Activated naive CD8-positive, alpha-beta T cell treated with anti-CD3 and anti-CD28 coated beads for 36 hours (primary cell): ENCODE data around the gene GYG1. TPM values are rescaled to one million over a fixed set of nuclear protein-coding genes. Genes with fewer than 3 reads are reported as not detected.

Source experiments
- DNase-seq: peaks from one replicate; pipeline ENCODE4 v3.0.0; 2021
- H3K27ac Mint-ChIP-seq: one replicate; pipeline ENCODE4 v1.8.0; 2022; ENCODE audit warnings: mild to moderate bottlenecking, moderate library complexity, mixed read lengths
- H3K27me3 Mint-ChIP-seq: one replicate; pipeline ENCODE4 v1.8.0; 2022; ENCODE audit warnings: mild to moderate bottlenecking, mixed read lengths
- H3K36me3 Mint-ChIP-seq: one replicate; pipeline ENCODE4 v1.8.0; 2021; ENCODE audit warnings: mild to moderate bottlenecking, mixed read lengths
- H3K4me1 Mint-ChIP-seq: one replicate; pipeline ENCODE4 v1.8.0; 2021; ENCODE audit warnings: mixed read lengths
- H3K4me3 Mint-ChIP-seq: one replicate; pipeline ENCODE4 v1.8.0; 2022; ENCODE audit warnings: mild to moderate bottlenecking, moderate library complexity, mixed read lengths
- H3K9me3 Mint-ChIP-seq: one replicate; pipeline ENCODE4 v1.8.0; 2022; ENCODE audit warnings: mixed read lengths
- total RNA-seq, 2 experiments: library from RNA; stranded (reverse); gene quantifications; one replicate each; pipeline ENCODE4 v1.2.3, GENCODE V29; 2021

GYG1 gene
- total RNA-seq, 2 experiments from 2014 or later: 20.2 to 20.6 TPM

DNA sequence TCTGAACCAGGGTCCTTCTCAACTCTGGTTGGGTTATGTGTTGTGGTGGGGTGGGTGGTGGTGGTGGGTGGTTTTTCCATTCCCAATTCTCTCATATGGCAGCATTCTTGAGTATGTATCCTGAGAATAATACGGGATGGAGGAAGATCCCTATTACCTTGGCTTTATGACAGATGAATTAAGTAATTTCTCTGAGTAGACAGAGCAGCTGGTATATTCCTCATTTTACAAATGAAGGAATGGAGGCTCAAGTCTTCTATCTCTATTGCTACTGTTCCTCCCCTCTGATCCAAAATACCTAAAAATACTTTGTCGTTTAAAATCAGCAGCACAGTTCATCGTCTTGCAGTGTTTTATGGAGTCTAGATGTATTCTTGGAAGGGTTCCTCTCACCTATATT is 10.4 kb downstream of the GYG1 start:
- peaks cover 23% of the 10 kb centered on the region for H3K4me1 Mint-ChIP-seq

DNA sequence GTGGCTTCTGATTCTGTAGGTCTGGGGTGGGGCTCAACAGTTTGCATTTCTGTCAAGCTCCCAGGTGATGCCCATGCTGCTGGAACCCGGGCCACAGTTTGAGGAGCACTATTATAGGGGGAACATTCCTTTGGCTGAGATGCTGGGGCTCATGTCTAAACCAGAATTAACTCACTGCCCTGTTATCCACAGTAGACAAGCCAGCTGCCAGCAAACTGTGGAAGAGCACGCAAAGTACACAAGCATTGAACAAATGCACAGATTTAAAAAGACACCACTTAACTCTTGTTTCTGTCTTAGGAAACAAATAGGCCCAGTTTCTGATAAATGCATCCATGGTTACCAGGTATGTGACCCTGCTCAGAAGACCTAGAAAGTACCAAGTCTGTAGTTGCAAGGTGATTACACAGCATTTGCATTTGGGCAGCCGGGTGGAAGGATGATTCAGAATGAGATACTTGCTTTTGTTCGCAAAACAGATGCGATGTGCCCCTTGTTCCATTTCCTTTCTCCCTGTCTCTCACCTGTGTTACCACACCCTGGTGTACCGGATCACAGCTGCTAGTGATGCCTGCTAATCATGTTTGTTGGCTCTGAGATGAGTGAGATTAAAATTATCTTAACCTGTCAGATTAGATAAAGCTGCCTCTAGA is 12.4 kb downstream of the GYG1 start:
- Mint-ChIP-seq H3K4me1 (peaks cover 15% of the 10 kb centered on the region), H3K9me3 (no peaks in the 10 kb centered on the region), H3K36me3 (peaks cover 22% of the 10 kb centered on the region), H3K27me3 (no peaks in the 10 kb centered on the region), H3K4me3 (no peak overlapping the region), H3K27ac (no peak overlapping the region)
- DNase-seq: no peak

More for the DNA sequence above, 10.4 kb downstream of the GYG1 start:
- Mint-ChIP-seq H3K36me3 (peaks cover 16% of the 10 kb centered on the region), H3K27ac (no peak overlapping the region), H3K4me3 (no peak overlapping the region), H3K27me3 (no peaks in the 10 kb centered on the region), H3K9me3 (no peaks in the 10 kb centered on the region)
- no peak for DNase-seq

DNA sequence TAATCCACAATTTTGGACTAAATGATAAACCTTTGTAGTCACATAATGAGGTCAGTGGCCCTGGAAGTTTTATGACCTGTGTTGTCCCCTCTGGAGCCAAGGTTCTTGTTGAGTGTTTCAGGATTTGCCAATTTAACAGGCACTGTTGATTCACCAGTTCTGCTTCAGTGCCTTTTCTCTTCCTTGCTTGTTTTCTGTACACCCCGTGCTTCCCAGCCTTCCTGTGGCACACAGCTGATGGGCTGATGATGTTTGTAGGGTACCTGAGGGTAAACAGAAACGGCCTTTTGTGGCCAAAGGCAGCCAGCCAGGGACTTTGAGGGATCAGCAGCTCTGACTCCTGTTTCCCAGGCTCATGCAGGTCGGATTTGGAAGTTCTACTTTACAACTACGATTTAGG is 13.3 kb downstream of the GYG1 start:
- H3K27me3 Mint-ChIP-seq: no peaks in the 10 kb centered on the region
- no peak overlapping the region for H3K4me3 Mint-ChIP-seq
- no peak overlapping the region for H3K27ac Mint-ChIP-seq
- H3K4me1 Mint-ChIP-seq: peaks cover 11% of the 10 kb centered on the region
- peaks cover 24% of the 10 kb centered on the region for H3K36me3 Mint-ChIP-seq
- DNase-seq: no peak
- H3K9me3 Mint-ChIP-seq: no peaks in the 10 kb centered on the region

DNA sequence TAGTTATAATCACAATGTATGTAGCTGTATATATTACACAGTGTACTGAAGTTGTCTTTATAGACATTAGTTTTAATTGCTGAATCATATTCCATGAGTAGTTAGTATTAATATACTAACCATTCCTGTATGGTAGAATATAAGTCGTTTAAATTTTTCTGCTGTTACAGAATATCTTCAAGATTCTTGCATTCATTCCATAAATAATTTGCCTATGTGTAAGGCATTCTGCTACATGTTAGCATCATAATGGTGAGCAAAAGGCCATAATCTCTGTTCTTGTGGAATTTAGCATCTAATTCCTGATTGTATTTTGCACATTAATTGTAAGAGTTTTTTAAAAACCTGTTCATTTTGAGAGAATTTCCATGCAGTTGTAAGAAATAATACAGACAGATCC is 14.1 kb downstream of the GYG1 start:
- Mint-ChIP-seq H3K27me3 (no peaks in the 10 kb centered on the region), H3K4me3 (no peak overlapping the region), H3K27ac (no peak overlapping the region), H3K9me3 (no peaks in the 10 kb centered on the region), H3K4me1 (peaks cover 12% of the 10 kb centered on the region), H3K36me3 (peaks cover 23% of the 10 kb centered on the region)
- no peak for DNase-seq

DNA sequence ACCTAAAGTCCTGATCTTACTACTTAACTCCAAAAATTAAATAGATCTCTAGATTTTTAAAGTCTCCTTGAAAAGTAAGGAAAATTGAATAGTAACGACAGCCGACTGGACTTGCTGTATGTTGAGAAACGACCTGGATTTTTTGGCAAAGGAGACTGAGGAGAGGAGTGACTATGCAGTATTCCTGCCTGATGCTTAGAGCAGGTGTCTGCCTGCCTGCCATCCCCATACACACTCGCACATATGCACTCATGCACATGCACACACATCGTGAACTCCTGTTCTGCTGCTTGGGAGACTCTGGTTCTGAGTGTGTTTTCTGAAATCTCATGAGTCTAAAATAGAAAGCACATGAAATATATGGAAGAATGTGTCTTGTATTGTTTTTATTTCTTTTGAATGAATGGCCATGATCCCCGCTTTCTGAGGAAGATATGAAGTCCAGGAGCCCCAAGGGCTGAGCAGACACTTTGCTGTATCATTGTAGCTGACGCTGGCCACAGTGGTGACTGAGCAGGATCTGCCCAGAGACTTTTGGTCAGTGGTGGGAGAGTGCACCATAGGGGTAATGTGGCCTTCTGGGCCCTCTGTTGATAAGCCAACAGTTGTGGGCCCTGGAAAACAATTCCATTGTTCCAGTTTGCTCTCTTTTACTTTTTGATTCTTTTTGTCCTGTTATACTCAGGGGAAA is 16.4 kb downstream of the GYG1 start:
- Mint-ChIP-seq H3K4me3 (no peak overlapping the region), H3K27me3 (no peaks in the 10 kb centered on the region), H3K9me3 (no peaks in the 10 kb centered on the region), H3K27ac (no peak overlapping the region), H3K36me3 (peaks cover 30% of the 10 kb centered on the region), H3K4me1 (peaks cover 12% of the 10 kb centered on the region)
- DNase-seq: no peak

DNA sequence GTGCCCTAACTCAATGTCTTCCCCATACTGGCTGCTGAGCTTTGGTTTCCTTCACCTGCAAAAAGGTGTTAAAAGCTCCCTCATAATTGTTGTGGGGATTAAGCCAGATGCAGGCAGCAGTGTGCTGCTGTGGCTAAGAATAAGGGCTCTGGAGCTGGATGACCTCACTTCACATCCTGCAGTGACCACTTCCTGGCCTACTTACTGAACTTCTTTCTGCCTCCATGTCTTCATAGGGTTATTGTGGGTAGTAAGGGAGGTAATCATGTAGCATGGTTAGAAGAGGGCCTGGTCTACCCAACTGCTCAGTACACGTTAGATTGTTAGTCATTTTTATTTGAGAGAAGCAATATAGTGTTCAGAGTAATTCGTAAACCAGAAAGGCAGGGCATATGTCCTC is 18.4 kb downstream of the GYG1 start:
- Mint-ChIP-seq H3K36me3 (peaks cover 33% of the 10 kb centered on the region), H3K9me3 (no peaks in the 10 kb centered on the region), H3K27ac (no peak overlapping the region), H3K27me3 (no peaks in the 10 kb centered on the region), H3K4me3 (no peak overlapping the region), H3K4me1 (peaks cover 7% of the 10 kb centered on the region)
- peak; percentile 12 for DNase-seq

DNA sequence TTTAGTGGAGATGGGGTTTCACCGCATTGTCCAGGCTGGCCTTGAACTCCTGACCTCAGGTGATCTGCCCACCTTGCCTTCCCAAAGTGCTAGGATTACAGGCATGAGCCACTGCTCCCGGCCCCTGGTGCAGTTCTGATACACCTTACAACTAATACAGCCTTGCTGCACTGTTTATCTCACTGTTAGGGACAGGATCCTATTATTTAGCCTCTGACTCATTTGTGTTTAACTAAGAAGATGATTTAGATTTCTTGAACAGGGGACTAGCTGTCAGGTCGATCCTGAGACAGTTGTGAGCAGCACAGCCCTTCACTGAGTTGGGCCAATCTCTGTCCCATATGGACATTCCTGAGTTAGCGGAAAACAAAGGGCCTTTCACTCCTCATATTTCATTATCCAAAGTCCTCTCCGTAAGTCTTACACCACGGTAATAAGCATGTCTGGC is 19.2 kb downstream of the GYG1 start:
- Mint-ChIP-seq H3K27ac (no peak overlapping the region), H3K36me3 (peaks cover 37% of the 10 kb centered on the region)

DNA sequence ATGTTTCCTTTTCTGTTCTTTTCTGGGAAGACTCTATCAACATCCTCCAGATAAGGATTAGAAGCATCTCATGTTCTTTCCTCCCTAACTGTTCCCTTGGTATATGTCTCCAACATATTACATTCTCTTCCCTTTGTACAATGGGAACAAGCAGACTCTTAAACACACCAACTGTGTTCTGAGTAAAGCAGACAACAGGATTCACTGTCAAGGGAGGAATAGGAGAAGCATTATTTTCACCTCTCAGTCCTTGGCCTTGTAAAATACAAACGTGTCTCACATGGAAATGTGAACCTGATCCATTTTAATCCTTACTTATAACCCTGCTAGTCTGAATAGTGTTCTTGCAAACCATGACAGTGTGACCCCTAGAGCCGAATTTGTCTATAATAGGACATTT is 19.6 kb downstream of the GYG1 start:
- Mint-ChIP-seq H3K27me3 (no peaks in the 10 kb centered on the region), H3K36me3 (peaks cover 40% of the 10 kb centered on the region), H3K27ac (no peak overlapping the region), H3K9me3 (no peaks in the 10 kb centered on the region), H3K4me1 (peaks cover 7% of the 10 kb centered on the region), H3K4me3 (no peak overlapping the region)
- no peak for DNase-seq

More for the DNA sequence above, 19.2 kb downstream of the GYG1 start:
- Mint-ChIP-seq H3K27me3 (no peaks in the 10 kb centered on the region), H3K4me3 (no peak overlapping the region), H3K9me3 (no peaks in the 10 kb centered on the region), H3K4me1 (peaks cover 7% of the 10 kb centered on the region)
- DNase-seq: no peak

DNA sequence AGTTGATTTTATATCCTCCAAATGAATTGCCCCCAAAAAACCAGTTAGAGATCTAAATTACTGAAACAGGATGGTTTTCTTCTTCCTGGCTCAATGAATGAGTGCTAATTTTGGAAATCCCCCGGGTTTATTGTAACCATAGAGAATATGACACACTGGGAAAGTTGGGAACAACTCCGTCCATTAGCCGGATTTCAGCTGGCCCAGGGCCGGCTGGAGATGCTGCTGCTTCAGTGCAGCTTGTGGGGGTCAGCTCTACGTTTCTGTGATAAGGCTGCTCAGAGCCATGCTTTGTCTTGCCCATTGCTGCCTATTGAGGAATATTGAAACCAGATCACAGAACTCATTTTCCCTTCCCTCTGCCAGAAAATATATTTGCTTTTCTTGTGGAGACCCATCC is 20.3 kb downstream of the GYG1 start:
- H3K9me3 Mint-ChIP-seq: no peaks in the 10 kb centered on the region
- no peak for DNase-seq
- H3K4me3 Mint-ChIP-seq: no peak overlapping the region
- H3K36me3 Mint-ChIP-seq: peaks cover 40% of the 10 kb centered on the region
- no peak overlapping the region for H3K27ac Mint-ChIP-seq
- no peaks in the 10 kb centered on the region for H3K27me3 Mint-ChIP-seq
- H3K4me1 Mint-ChIP-seq: peaks cover 10% of the 10 kb centered on the region

DNA sequence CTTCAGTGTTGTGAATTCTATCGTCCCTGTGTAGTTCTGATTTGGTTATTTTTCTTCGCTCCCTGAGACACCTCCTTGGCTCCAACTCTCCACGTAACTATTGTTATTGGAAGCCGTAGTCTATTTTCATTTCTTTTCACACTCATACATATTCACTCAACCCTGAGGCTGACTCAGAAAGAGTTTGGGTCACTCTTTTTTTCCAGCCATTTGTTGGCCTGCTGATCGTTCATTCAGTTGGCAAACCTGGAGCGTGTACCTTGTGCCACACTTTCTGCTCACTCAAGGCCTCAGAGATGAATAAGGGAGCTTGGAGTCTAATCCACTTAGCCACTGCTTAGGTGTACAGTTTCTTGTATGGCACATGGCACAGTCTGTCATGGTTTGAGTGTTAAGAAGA is 22.4 kb downstream of the GYG1 start:
- H3K4me3 Mint-ChIP-seq: no peak overlapping the region
- peaks cover 10% of the 10 kb centered on the region for H3K4me1 Mint-ChIP-seq
- H3K36me3 Mint-ChIP-seq: peaks cover 31% of the 10 kb centered on the region
- no peaks in the 10 kb centered on the region for H3K27me3 Mint-ChIP-seq
- H3K27ac Mint-ChIP-seq: no peak overlapping the region
- DNase-seq: no peak
- no peaks in the 10 kb centered on the region for H3K9me3 Mint-ChIP-seq

DNA sequence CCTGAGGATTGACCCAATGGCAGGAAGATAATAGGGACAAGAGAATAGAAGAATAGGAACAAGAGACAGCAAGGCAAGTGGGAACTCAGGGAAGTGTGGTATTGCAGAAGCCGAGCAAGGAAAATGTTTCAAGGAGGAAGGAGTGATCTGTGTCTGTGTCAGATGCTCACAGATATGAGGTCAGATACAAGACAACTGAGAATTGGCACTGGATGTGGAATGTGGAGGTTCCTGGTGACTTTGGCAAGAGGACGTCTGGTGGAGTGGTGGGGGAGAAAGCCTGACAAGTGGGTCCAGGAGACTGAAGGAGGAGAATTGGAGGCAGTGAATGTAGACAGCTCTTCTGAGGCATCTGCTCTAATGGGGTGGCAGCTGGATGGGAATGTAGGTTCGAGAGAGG is 24.1 kb downstream of the GYG1 start:
- Mint-ChIP-seq H3K27ac (no peak overlapping the region), H3K27me3 (no peaks in the 10 kb centered on the region), H3K4me1 (peaks cover 2% of the 10 kb centered on the region), H3K9me3 (no peaks in the 10 kb centered on the region), H3K36me3 (peaks cover 24% of the 10 kb centered on the region), H3K4me3 (no peak overlapping the region)
- no peak for DNase-seq

DNA sequence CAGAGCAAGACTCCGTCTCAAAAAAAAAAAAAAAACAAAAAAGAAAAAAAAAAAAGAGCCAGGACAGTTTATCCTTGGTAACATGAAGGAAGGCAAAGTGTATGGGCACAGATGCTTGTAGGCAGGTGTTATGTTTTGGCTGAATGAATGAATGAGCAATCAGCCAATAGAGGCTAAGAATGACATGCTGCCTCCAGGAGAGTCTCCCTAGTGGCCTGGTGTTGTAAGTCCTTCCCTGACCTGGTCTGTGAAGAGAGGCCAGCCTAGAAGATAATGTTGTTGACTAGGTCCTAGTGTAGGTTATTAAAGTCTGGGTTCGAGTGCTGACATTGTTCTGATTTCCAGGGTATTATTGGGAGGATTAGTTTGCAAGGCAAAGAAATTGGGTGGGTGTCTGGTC is 24.9 kb downstream of the GYG1 start:
- peaks cover 6% of the 10 kb centered on the region for H3K4me1 Mint-ChIP-seq
- H3K27me3 Mint-ChIP-seq: no peaks in the 10 kb centered on the region
- H3K4me3 Mint-ChIP-seq: no peak overlapping the region
- peaks cover 18% of the 10 kb centered on the region for H3K36me3 Mint-ChIP-seq
- DNase-seq: no peak
- no peaks in the 10 kb centered on the region for H3K9me3 Mint-ChIP-seq
- H3K27ac Mint-ChIP-seq: no peak overlapping the region

DNA sequence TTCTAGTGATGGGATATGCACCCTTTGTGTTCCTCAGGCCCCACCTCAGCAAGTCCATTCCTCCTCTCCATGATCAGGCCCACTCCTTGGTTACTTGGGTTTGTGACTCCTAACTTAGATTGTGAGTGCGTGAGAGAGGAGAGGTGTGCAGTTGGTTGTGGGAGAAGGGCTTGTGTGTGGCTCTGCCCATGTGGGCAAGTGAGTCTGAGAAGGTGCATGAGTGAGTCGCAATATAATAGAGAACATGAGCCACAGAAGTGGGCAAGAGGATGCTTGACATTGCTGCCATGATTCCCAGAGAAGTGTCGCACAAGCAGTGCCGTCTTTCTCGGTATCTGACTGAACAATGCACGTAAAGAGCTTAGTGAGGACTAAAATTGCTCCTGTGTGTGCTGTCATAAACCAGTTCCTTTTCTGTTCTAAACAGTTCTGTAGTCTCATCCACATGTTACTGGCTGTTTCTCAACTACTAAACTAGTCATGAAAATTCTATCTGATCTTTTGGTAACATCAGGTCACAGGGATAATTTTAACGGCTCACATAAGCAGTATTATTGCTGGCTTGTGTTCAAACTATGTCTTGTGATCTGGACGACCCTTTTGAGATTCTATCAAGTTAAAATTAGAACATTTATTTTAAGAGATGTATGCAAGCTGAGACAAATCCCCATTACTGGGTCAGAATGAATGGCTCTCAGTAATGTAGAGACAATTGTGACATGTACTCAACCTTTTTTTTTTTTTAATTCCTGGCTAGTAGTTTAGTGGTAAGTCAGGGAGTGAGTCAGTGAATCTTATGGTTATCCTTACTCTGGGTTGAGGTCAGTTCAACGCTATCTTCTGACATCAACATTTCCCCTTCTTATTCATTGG is 25.6 kb downstream of the GYG1 start:
- Mint-ChIP-seq H3K27me3 (no peaks in the 10 kb centered on the region), H3K4me1 (peaks cover 6% of the 10 kb centered on the region), H3K36me3 (peaks cover 18% of the 10 kb centered on the region), H3K27ac (no peak overlapping the region), H3K9me3 (no peaks in the 10 kb centered on the region), H3K4me3 (no peak overlapping the region)
- DNase-seq: no peak

DNA sequence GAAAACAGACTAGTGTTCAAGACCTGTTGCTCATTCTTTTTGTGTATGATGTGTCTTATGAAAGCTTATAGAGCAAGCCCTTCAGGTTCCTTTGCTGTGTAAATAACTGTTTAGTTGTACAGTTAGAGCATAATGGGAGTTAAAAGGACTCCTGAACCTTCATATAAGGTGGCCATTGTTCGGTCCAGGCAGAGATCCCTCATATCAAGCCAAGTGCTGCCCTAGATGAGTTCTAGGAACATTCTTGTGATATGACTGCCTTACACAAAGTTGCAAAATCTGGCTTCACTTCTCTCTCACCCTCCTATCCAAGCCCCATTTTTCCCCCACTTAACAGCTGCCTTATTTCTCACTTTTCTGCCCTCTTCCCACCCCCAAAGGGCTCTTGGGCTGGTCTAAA is 26.9 kb downstream of the GYG1 start:
- no peak overlapping the region for H3K4me3 Mint-ChIP-seq
- peaks cover 20% of the 10 kb centered on the region for H3K36me3 Mint-ChIP-seq
- no peak for DNase-seq
- H3K9me3 Mint-ChIP-seq: no peaks in the 10 kb centered on the region
- peaks cover 6% of the 10 kb centered on the region for H3K4me1 Mint-ChIP-seq
- no peaks in the 10 kb centered on the region for H3K27me3 Mint-ChIP-seq
- H3K27ac Mint-ChIP-seq: no peak overlapping the region

DNA sequence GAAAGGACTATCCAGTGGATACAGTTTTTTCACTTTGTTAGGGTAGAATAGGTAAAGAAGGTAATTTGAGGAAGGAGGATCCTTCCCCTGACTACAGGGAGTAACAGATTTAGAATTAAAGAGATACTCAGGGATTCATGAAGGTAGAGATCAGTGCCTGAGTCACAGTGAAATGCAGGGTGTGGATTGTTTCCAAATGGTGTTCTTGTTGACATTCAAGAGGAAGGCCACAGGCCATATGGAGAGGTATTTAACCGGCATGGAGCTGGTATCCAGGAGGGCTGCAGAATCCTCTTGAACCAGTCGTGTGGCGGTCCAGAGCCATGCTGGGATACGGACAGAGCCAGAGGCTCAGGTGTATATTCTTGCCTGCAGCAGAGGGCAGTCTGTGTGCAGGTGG is 28.2 kb downstream of the GYG1 start:
- H3K4me1 Mint-ChIP-seq: peaks cover 6% of the 10 kb centered on the region

More for the DNA sequence above, 28.2 kb downstream of the GYG1 start:
- Mint-ChIP-seq H3K36me3 (peaks cover 28% of the 10 kb centered on the region), H3K4me3 (no peak overlapping the region), H3K9me3 (peaks cover under 1% of the 10 kb centered on the region), H3K27ac (no peak overlapping the region), H3K27me3 (no peaks in the 10 kb centered on the region)
- no peak for DNase-seq
